GM12878 (cell line): ENCODE data around the gene KLK13. TPM values are rescaled to one million over a fixed set of nuclear protein-coding genes. Genes with fewer than 3 reads are reported as not detected.

Experiments
- ATAC-seq: fragments of 200-7000 bp; cut with Tn5 transposase; 3 replicates; pipeline ENCODE4 v1.9.1; 2020; ENCODE audit warnings: mild to moderate bottlenecking, moderate library complexity
- BruUV-seq: library from RNA; stranded (reverse); fragments of 400-500 nt; replicated peaks from 2 replicates; lab custom pipeline; 2021; lab: Mats Ljungman, UMichigan
- CTCF ChIA-PET: fragments of 300-600 bp; sonication (Branson Sonifier 250); formaldehyde crosslinking; extraction: SDS; loops from one replicate; lab custom pipeline; 2021; ENCODE audit warnings: inconsistent platforms; lab: Yijun Ruan, JAX
- POLR2A ChIA-PET: fragments of 350-600 bp; formaldehyde crosslinking; extraction: SDS; loops from one replicate; lab custom pipeline; 2021; ENCODE audit warnings: inconsistent platforms; lab: Charles Lee
- RAD21 ChIA-PET: fragments of 300-600 bp; sonication (Branson Sonifier 250); formaldehyde crosslinking; loops from one replicate; lab custom pipeline; 2023; ENCODE audit warnings: antibody characterized with exemption; ENCODE audit not compliant: unreplicated experiment; lab: Charles Lee
- SMC1A ChIA-PET: fragments of 300-600 bp; sonication (Branson Sonifier 250); formaldehyde crosslinking; loops from one replicate; lab custom pipeline; 2023; ENCODE audit not compliant: unreplicated experiment, uncharacterized antibody; lab: Charles Lee
- DNase-seq: peaks from one replicate; pipeline ENCODE4 v3.0.0-alpha.2; 2011; ENCODE audit warnings: low read depth, low spot score
- FAIRE-seq: peaks from 3 replicates; lab custom pipeline; 2011; peaks lifted over from hg19 to GRCh38; lab: Jason Lieb, UNC
- H2AFZ ChIP-seq: 2 replicates; pipeline ENCODE4 v1.6.0; 2011; ENCODE audit warnings: low read depth, low read length, control low read depth; ENCODE audit not compliant: control insufficient read depth
- H3K27ac ChIP-seq: 2 replicates; pipeline ENCODE4 v1.5.1; 2011; ENCODE audit warnings: control low read depth; ENCODE audit not compliant: control insufficient read depth, insufficient read depth
- H3K27me3 ChIP-seq, 2 experiments: replicated peaks in 1 of 2; 2 replicates each; pipeline versions ENCODE4 v1.6.0 to v1.6.1; 2011; ENCODE audit warnings: low read length in 1 of 2; ENCODE audit not compliant: control insufficient read depth in 2 of 2, insufficient read depth in 2 of 2
- H3K36me3 ChIP-seq, 2 experiments: 2 replicates each; pipeline ENCODE4 v1.5.1; 2011; ENCODE audit warnings: low read length in 1 of 2; ENCODE audit not compliant: control insufficient read depth in 2 of 2, insufficient read depth in 2 of 2
- H3K4me1 ChIP-seq: 2 replicates; pipeline ENCODE4 v1.6.1; 2011; ENCODE audit warnings: mild to moderate bottlenecking, low read length, moderate library complexity, mixed read lengths; ENCODE audit not compliant: control insufficient read depth, insufficient read depth
- H3K4me2 ChIP-seq: 2 replicates; pipeline ENCODE4 v1.6.0; 2011; ENCODE audit warnings: control low read depth; ENCODE audit not compliant: control insufficient read depth, insufficient read depth
- H3K4me3 ChIP-seq: fragments of 200-600 bp; sonication (generic); 2 replicates; pipeline ENCODE4 v1.5.1; 2016
- H3K79me2 ChIP-seq: 2 replicates; pipeline ENCODE4 v1.6.0; 2011; ENCODE audit warnings: low read length; ENCODE audit not compliant: control insufficient read depth, insufficient read depth
- H3K9ac ChIP-seq: 2 replicates; pipeline ENCODE4 v1.8.0; 2011; ENCODE audit warnings: low read length, control low read depth, mixed read lengths; ENCODE audit not compliant: control insufficient read depth, insufficient read depth
- H3K9me3 ChIP-seq: replicated peaks from 3 replicates; pipeline ENCODE4 v1.5.1; 2011; ENCODE audit warnings: mild to moderate bottlenecking, low read length; ENCODE audit not compliant: control insufficient read depth, insufficient read depth
- H4K20me1 ChIP-seq: 2 replicates; pipeline ENCODE4 v1.6.0; 2011; ENCODE audit not compliant: control insufficient read depth, insufficient read depth
- E4F1 ChIP-seq: fragments of 450-650 bp; IDR thresholded peaks from 2 replicates; pipeline ENCODE4 v1.6.1; 2018; ENCODE audit warnings: borderline replicate concordance, mild to moderate bottlenecking; ENCODE audit not compliant: partially characterized antibody
- FOXK2 ChIP-seq: fragments of 450-650 bp; IDR thresholded peaks from 2 replicates; pipeline ENCODE4 v1.6.1; 2017; ENCODE audit warnings: mild to moderate bottlenecking, moderate library complexity
- FOXM1 ChIP-seq: IDR thresholded peaks from 2 replicates; pipeline ENCODE4 v1.6.1; 2012; ENCODE audit warnings: low read depth, mild to moderate bottlenecking, inconsistent platforms, low read length, moderate library complexity
- IRF4 ChIP-seq: IDR thresholded peaks from 2 replicates; pipeline ENCODE4 v1.6.1; 2011; ENCODE audit warnings: low read depth, low read length
- KLF5 ChIP-seq: fragments of 450-650 bp; IDR thresholded peaks from 2 replicates; pipeline ENCODE4 v1.6.1; 2014; ENCODE audit warnings: mild to moderate bottlenecking; ENCODE audit not compliant: partially characterized antibody
- NFYB ChIP-seq: IDR thresholded peaks from 2 replicates; pipeline ENCODE4 v1.6.1; 2011; ENCODE audit warnings: low read depth, mild to moderate bottlenecking, low read length, improper control_type of control experiment, moderate library complexity; ENCODE audit not compliant: insufficient read depth
- NR2C1 ChIP-seq: fragments of 450-650 bp; IDR thresholded peaks from 2 replicates; pipeline ENCODE4 v1.6.1; 2017; ENCODE audit warnings: antibody characterized with exemption, mild to moderate bottlenecking, moderate library complexity
- NR2C2 ChIP-seq: IDR thresholded peaks from 2 replicates; pipeline ENCODE4 v1.6.1; 2011; ENCODE audit warnings: borderline replicate concordance, low read depth; ENCODE audit not compliant: control insufficient read depth, insufficient read length
- PAX8 ChIP-seq: fragments of 450-650 bp; IDR thresholded peaks from 2 replicates; pipeline ENCODE4 v1.6.1; 2017; ENCODE audit warnings: mild to moderate bottlenecking, moderate library complexity
- POLR2AphosphoS2 ChIP-seq: IDR thresholded peaks from 2 replicates; pipeline ENCODE4 v1.6.1; 2011; ENCODE audit warnings: low read depth, mild to moderate bottlenecking, low read length, improper control_type of control experiment, moderate library complexity
- RAD51 ChIP-seq: fragments of 450-650 bp; IDR thresholded peaks from 2 replicates; pipeline ENCODE4 v1.6.1; 2016; ENCODE audit warnings: moderate library complexity, mild to moderate bottlenecking, inconsistent platforms
- RBBP5 ChIP-seq: fragments of 200-600 bp; sonication (generic); conservative IDR thresholded peaks from 2 replicates; pipeline ENCODE4 v1.6.1; 2016
- RFX5 ChIP-seq: IDR thresholded peaks from 2 replicates; pipeline ENCODE4 v1.6.1; 2011; ENCODE audit warnings: low read depth, low read length, improper control_type of control experiment
- SIX5 ChIP-seq: IDR thresholded peaks from 2 replicates; pipeline ENCODE4 v1.6.1; 2011; ENCODE audit warnings: mild to moderate bottlenecking, low read depth, low read length, moderate library complexity; ENCODE audit not compliant: severe bottlenecking
- SMAD5 ChIP-seq: IDR thresholded peaks from 2 replicates; pipeline ENCODE4 v1.6.1; 2016; ENCODE audit warnings: antibody characterized with exemption, low read depth
- SP1 ChIP-seq: IDR thresholded peaks from one replicate; pipeline ENCODE4 v1.6.1; 2011; ENCODE audit warnings: low read depth, low read length
- TAF1 ChIP-seq: IDR thresholded peaks from 2 replicates; pipeline ENCODE4 v1.6.1; 2011; ENCODE audit warnings: mild to moderate bottlenecking, low read depth, low read length, borderline replicate concordance
- ZBED1 ChIP-seq: IDR thresholded peaks from 2 replicates; pipeline ENCODE4 v1.6.1; 2016; ENCODE audit warnings: borderline replicate concordance
- ZNF687 ChIP-seq: fragments of 450-650 bp; IDR thresholded peaks from 2 replicates; pipeline ENCODE4 v1.6.1; 2017; ENCODE audit warnings: mild to moderate bottlenecking, moderate library complexity
- WGBS: methylation state at CpG from one replicate; pipeline ENCODE4 v1.1.6; 2016; ENCODE audit warnings: low lambda C conversion rate; ENCODE audit not compliant: insufficient replicate concordance, insufficient coverage; ENCODE audit errors: missing lambda C conversion rate; 5-methylcytosine and 5-hydroxymethylcytosine counted together
- in situ Hi-C: fragments of 300-500 bp; cut with MboI; formaldehyde crosslinking; loops from 9 replicates; pipeline ENCODE4 v1.14.3; 2018; ENCODE audit warnings: mixed read lengths
- intact Hi-C: fragments of 100-400 bp; cut with micrococcal nuclease; formaldehyde crosslinking; loops from one replicate; pipeline ENCODE4 v1.14.2; 2022; ENCODE audit not compliant: unreplicated experiment
- polyA plus RNA-seq, 11 experiments: library from polyadenylated mRNA; depleted of rRNA in 4 of 11; unstranded in 6 of 11; stranded (reverse) in 5 of 11; fragments of >200 nt; fragmentation: Nextera tagmentation in 4 of 11; fragmentation: Illumina TruSeq in 1 of 11; extraction: Ambion mirVana in 4 of 11; extraction: Trizol in 1 of 11; gene quantifications; 1 replicate in 1 of 11; 2 replicates in 10 of 11; pipeline versions ENCODE4 v1.2.1 to v1.2.3, GENCODE V29; 2011 to 2016; ENCODE audit warnings: inconsistent platforms in 2 of 11, missing spikeins in 2 of 11, low read depth in 1 of 11
- total RNA-seq, 4 experiments: library from RNA; depleted of rRNA in 3 of 4; stranded (reverse); fragments of >200 nt in 3 of 4; fragmentation: Illumina TruSeq in 1 of 4; extraction: Trizol in 1 of 4; gene quantifications; 2 replicates each; pipeline versions ENCODE4 v1.2.1 to v1.2.3, GENCODE V29; 2013 to 2021

KLK13 gene
- total and polyA plus RNA-seq, 10 of the 15 experiments (the other 5 are each of a cell fraction or from before 2014, with no cell fraction given): not detected

GRCh38 chr19:51108066-51108804, 43.3 kb upstream of the KLK13 start, which contains the start of gene CTU1:
TSS of gene CTU1 (minus strand) at chr19:51108409. CDS start at chr19:51104569, 3,840 bp downstream.
- peaks cover 15% of the 10 kb centered on the region for H3K79me2 ChIP-seq
- peaks cover 2% of the 10 kb centered on the region in 2 experiments; a peak in 3 of 4 replicates for H3K36me3 ChIP-seq
- ChIA-PET SMC1A (no interaction called here), CTCF (interaction anchor here (0.6 to 1.9 kb wide), 6 partner anchors 12 to 796 kb away, joined by 3 to 12 read pairs (median 3); partner anchors contain the start of gene ZNF649), RAD21 (interaction anchor here (1.3 kb wide), 1 partner anchor 151 kb away, joined by 5 read pairs; no protein-coding TSS in a partner anchor), POLR2A (interaction anchor here (0.6 kb wide), 1 partner anchor 1537 kb away, joined by 3 read pairs; no protein-coding TSS in a partner anchor)
- peak within 1 kb of the TSS; percentile 66 for H3K27ac ChIP-seq
- WGBS: under 1% methylated on average over 39 of the region's 43 CpGs
- in situ Hi-C loops: loop anchor here (10.0 kb wide), 1 partner anchor 1083 kb away; the partner anchor contains the start of genes VRK3 and ZNF473
- no peaks in the 10 kb centered on the region for H4K20me1 ChIP-seq
- DNase-seq (peak; percentile 97), ATAC-seq (peak; percentile 99), FAIRE-seq (peak; percentile 93)
- H3K27me3 ChIP-seq: no peaks in the 10 kb centered on the region
- H3K4me1 ChIP-seq: no peaks in the 10 kb centered on the region
- no peaks in the 10 kb centered on the region for H3K9me3 ChIP-seq
- no TSS peak for BruUV-seq
- intact Hi-C loops: no loop called here
- peak within 1 kb of the TSS; percentile 93 for H3K4me3 ChIP-seq
- peak within 1 kb of the TSS; percentile 92 for H2AFZ ChIP-seq
- H3K9ac ChIP-seq: peak within 1 kb of the TSS; percentile 92
- H3K4me2 ChIP-seq: peak within 1 kb of the TSS; percentile 93
- no peak for TF ChIP-seq ZBED1
- no peak for TF ChIP-seq NR2C2
- 0 out of 2 replicates have a peak, but pooled peaks have one; percentile 14 for TF ChIP-seq ZNF687
- TF ChIP-seq RBBP5: no peak
- TF ChIP-seq KLF5: peak; percentile 84
- peak; percentile 97 for TF ChIP-seq SIX5
- TF ChIP-seq NR2C1: peak; percentile 83
- peak; percentile 55; the same call in 1 of the 2 replicates for TF ChIP-seq SMAD5
- no peak for TF ChIP-seq RAD51
- peak; percentile 62 for TF ChIP-seq TAF1
- no peak for TF ChIP-seq SP1
- TF ChIP-seq FOXK2: no peak
- TF ChIP-seq PAX8: no peak
- TF ChIP-seq E4F1: peak; percentile 76
- no peak for TF ChIP-seq NFYB
- TF ChIP-seq RFX5: peak; percentile 96
- peak; percentile 34; the same call in 1 of the 2 replicates for TF ChIP-seq IRF4
- 0 out of 2 replicates have a peak, but pooled peaks have one; percentile 51 for TF ChIP-seq POLR2AphosphoS2
- no peak for TF ChIP-seq FOXM1
